Activated T-cell treated with anti-CD3 and anti-CD28 coated beads, Interleukin-2, amount 50 U/mL, for 1 hour (primary cell): Measurements from ENCODE around the gene SELENOS.

Experiments
- DNase-seq: peaks from one replicate; pipeline ENCODE4 v3.0.0-alpha.2; 2020

Gene SELENOS, protein sequence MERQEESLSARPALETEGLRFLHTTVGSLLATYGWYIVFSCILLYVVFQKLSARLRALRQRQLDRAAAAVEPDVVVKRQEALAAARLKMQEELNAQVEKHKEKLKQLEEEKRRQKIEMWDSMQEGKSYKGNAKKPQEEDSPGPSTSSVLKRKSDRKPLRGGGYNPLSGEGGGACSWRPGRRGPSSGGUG

DNA sequence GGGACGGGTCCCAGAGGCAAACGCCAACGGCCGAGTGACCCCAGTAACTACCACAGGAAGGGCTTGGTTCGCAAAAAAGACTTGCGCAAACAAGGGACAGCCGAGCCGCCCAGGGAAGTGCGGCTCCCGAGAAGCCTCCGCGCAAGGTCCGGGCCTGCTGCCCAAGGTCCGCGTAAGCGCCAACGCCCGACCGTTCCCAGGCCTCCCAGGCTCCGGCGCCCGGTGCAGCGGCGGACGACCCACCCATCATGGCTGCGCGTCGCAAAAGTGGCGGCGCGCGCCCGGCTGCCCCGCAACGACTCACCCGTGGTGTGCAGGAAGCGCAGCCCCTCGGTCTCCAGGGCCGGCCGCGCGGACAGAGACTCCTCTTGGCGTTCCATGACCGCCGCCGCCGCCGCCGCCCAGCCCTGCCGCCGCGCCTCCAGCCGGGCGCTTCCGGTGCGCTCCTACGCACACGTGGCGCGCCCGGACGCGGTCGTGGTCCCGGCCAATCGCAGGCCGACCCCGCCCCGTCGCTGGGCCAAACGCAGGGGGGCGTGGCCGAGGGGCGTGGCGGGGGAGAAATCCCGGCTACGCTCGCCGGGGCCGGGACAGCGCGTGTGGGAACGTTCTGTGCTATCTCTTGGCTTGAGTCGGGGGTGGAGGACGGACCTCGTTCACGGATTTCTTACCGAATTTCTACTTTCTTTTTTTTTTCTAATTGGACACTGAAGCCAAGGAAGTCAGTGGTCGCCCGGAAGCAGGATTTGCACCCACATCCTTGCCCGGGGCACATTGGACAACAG, at the start of gene SELENOS:
Gene SELENOS, minus strand, starts transcription at position 448 of the 785 bp plus-strand sequence. Its CDS starts 68 bp downstream, at position 380.
- peak; percentile 90 for DNase-seq

DNA sequence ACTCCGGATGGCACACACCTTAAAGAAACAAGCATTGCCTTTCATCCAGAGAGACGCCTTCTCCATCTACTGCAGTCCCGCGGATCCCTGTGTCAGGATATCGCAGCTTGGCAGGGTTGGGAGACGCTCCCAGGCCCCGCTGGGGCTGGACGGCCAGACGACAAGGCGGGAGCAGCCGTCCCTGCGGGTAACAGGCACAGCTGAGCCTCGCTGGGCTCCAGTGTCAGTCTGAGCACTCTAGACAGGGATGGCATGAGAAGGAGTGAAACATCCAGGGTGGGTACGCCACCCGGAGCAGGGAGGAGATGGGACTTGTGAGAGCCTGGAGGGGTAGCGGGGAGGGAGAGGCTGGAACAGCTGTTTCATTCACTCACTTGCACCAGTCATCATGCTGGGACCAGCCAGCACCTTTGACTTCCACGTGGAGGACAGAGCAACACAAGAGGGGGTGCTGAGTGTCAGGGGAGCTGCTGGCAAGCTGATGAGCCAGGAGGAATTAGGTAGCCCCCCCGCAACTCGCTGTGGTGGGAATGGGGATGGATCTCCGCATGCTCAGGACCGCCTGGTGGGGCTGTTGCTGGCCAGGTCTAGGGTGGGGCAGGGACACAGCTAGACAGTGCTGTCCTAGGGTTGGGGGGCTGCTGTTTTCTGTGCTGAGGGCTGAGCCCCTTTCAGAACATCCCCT, 49.3 kb upstream of the SELENOS start:
- no peak for DNase-seq

DNA sequence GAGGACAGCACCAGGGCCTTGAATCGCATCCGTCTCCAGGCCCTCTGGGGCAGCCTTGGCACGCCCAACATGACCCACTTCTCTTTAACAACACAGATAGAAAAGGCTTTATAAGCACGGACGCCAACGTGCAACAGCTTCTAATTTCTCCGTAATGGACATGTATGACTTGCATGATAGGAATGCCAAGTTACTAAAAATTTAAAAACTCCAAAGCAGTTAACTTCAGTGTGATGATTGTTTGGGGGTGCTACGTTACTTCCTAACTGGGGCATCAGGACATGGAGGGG, 48.7 kb upstream of the SELENOS start:
- no peak for DNase-seq

DNA sequence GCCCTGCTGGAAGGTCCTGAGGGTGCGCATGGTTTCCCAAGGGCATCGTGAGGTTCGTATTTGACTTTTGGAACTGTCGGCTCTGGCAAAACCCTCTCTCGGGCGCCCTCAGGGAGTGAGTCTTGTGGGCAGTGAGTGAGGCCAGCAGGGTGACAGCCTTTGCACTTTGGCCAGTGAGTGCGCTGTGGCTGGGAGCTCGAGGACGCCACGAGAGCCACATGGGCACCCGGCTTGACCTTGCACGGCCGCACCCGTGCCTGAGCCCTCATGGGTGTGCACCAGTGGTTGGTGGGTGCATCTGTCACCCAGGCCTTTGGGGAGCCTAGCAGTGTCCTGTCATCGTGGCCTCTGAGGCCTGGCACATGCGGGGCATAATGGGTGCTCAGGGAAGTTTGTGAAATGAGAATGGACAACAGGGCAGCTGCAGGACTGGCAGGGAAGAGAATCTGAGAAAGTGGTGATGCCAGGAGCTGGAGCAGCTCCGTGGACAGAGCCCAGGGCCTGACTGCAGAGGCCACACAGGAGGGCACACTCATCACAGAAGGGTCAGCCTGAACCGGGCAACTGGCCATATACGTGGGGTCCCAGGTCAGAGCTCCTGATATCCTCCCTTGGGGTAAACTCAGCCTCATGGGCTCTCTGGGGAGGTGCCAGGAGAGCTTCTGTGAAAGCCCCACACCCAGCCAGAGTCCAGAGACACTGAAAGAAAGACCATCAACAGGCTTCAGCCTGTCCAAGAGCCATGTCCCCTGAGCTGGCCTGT, 48.2 kb upstream of the SELENOS start:
- no peak for DNase-seq

DNA sequence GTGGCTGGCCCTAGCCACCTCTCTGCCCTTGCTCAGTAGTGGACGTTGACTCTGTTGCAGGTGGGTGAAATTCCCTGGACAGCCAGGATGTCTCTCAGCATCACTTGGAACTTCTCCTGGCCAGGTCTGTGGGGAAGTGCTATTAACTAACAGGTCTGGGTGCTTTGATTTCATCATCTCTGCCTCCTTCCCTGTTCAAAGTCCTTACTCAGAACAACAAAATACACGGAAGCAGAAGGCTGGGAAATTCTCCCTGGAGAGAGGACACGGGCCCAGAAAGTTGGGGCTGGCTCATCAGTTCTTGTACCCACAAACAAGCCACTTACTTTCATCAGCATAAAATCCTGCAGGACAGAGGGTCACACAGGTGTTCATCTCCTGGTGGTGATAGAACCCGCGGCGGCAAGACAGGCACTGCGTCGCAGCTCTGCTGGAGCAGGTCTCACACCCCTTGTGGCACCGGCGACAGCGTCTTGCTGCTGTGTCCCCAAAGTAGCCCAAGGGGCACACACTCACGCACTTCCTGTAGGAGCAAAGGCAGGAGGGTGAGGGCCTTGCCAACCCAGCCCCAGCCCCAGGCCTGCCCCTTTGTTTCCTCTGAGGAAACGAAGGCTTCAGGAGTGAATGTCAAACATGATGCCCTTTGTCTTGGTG, 47.4 kb upstream of the SELENOS start:
- DNase-seq: no peak

DNA sequence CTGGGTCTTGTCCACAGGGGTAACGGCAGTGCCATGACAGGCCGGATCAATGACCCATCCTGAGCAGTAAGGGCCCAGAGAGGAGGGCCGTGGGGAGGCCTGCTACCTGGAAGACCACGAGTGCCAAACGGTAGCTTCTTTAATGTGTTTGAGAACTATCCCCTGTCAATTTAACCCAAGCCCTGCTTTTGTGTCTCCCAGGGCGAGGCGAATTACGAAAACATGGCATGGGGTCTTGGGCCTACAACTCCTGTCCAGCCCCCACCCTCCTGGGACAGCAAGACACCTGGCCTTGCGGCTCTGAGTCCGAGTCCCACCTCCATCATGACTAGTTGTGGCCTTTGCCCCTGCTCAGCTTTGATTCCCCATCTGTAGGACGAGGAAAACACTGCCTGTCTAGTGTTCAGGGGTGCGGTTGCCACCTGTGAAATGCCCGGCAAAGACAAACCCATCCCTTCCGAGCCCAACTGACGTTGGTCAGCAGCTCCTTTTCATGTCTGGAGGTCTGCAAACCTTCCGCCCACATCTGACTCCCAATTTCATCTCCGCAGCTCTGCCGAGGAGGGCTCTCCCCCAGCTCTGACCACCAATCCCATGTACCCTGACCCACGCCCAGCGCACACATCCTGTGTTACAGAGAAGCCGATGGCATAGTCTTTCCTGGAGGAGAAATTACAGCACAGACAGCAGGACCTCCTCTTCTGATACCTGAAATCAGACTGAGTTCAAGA, 46.7 kb upstream of the SELENOS start:
- peak; percentile 3 for DNase-seq

DNA sequence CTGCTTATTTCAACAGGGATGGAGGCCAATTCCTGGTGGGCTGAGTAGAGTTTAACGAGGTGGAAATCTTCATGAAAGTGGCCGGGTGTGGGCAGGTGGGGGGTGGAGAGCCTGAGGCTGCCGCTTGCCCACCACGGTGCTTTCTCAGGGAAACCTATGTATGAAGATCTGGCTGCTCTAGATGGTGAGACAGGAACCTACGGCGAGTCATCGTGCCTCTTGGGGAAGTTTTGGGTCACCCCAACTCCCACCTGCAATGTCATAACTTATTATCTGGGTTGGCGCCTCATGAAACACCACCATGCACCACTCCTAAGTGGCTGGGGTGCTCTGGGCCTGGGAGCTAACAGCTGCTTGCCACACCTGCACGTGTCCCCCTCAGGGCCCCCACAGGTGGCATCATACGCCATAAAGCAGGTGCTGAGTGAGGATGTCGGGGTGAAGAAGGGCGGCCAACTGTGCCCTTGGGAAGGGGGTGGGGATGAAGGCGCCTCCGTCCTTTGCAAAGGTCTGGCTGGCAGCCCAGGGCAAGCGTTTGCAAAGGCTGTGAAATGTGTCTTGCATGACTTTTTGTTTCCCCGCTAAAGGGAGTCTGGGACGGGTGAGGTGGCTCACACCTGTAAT, 45.7 kb upstream of the SELENOS start:
- peak; percentile 4 for DNase-seq

DNA sequence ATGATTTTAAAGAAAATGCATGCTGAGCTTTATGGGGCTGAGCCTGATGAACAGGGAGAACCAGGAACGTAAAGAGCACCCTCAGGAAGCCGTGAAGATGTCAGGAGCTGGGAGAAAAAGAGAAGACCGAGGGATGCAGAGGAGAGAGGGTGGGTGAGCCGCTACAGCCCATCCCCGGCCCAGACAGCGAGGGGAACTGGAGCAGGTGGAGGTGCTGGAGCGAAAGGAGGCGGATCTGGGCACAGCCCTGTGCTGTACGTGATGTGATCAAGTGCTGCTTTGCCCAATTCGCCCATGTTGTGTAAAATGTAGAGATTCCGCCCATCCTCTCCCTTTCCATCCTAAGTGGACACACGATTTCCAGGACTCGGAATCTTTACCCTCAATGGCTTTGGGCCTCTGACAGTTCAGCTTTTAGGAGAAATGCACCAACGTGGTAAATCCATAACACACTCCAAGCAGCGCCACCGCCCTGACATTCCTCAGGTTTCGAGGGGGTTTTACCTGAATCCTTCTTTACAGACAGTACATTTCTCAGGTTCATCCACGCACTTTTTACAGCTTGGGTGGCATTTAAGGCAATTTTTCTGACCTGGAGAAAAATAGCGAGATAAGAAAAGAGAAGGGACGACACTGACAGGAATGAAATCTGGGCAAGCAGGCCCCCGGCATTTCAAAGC, 44.9 kb upstream of the SELENOS start:
- peak; percentile 1 for DNase-seq

DNA sequence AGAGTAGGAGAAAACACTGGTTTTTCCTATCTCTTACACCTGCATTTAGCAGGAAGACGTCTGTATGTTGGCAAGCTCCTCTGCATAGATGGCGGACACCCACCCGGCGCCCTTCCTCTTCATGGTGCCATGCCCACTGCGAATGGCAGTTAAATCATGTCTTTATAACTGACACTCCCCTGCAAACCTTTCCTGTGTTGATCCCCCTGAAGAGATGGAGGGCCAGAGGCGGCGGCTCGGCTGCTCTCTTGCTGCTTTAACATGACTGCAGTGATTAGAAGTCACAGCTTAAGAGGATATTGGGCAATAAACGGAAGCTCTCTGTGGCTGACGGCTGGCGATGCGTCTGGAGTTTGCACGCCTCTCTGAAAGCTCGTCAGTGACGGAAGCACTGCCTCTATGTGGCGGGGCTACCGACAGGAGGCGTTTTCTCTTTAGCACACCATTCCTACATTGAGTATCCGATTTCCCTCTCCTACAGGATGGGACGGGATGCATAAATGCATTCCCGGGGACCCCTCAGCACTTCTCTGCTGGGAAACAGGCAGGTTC, 43.3 kb upstream of the SELENOS start:
- DNase-seq: peak; percentile 53

DNA sequence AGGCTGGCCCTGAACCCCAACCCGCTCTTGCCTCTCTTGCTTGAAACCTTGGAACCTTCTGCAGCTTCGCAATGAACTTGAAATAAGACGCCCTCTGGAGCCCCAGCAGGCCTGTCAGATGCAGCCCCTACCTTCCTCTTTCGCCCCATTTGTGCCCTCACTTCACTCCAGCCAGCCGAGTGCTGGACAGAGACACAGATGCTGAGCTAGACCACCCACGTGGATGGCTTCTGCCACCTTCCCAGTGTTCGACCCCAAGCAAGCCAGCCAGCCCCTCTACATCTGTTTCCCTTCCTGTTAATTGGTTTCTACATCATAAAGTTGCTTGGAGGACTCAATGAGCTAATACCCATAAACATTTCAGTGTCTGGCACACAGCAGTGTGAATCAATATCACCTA, 41.6 kb upstream of the SELENOS start:
- DNase-seq: peak; percentile 3

DNA sequence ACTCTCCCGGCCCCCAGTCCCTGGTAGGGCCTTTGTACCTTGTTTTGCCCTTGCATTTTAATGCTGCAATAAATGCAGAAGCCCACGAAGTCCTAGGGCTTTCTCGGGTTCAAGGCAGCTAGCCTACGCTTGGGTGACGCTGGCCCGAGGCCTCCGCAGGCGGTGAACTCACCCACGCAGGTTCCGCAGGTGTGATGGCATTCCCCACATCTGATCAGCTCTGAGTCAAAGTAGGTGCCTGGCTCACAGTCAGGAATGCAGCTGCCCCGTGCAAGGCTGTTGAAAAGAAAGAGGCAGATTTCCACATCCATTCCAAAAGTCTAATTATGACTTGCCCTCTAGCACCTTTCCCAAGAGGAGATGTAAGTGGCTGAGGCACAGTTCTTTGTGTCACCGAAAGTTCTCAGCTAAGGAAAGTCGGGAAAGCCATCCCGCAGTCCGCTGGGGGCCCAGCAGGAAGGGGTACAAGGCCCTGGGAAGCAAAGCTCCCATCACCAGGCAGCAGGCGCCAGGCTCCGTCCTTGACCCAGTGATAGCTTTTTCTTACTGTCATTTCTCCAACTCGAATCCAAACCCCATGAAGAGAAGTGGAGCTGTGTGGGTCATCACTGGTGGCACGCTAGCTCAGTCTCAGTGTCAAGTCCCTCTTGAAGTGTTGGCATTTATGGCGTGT, 41.0 kb upstream of the SELENOS start:
- DNase-seq: peak; percentile 3

DNA sequence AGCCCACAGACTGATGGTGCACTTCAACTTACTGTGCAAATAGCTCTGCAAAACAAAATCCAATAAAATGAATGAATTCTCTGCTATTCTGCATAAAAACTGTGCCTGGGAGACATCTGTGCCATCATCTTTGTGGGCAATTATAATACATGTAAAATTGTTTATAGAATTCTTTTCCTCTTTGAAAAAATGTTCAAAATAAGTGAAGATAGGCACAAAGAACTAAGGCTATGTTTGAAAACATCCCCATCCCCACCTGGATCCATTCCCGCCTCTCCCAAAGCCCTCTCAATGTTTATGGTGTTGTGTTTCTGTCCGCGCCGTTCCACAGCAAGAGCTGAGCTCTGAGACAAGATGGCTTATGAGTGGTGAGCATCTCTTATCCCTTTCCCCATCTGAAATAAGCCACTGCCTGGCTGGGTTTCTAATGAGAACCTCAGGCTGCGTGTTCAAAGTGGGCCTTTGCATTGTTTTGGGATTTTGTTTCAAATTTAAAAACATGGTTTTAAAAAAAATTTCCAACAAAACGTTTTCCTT, 40.1 kb upstream of the SELENOS start:
- DNase-seq: no peak

DNA sequence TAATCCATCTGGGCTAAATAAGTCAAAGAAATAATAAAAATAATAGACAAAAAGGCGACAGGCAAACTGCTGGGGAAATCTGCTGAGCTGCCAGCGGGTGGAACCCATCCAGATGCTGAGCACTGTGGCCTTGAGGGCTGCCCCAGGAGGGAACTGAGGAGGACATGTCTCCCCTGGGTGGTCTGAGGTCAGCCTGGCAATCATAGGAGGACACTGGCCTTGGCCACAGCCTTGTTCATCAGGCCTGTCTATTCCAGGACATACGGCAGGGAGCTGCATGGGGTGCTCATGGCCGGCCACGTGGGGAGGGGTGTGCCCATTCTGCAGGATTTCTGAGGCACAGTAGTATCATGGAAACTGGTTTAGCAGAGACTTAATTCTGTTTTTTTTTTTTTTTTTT, 39.2 kb upstream of the SELENOS start:
- DNase-seq: peak; percentile 2

DNA sequence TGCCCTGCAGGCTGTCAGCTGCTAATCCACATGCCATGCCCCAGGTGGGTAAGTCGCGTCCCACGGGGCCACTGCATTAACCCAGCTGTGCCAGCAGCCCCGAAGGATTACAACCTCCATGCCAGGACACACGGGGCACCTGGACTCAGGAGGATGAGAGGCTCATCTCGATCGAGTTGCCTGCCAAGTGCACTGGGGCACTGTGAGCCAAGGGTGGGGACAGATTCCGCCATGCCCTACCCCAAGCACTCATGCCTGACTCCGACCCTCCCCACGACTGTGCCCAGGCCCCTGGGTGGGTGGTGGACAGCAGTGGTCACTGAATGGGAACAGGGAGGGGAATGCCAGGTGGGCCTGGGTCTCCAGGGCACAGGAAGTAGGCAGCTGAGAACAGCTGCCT, 38.5 kb upstream of the SELENOS start:
- peak; percentile 9 for DNase-seq

DNA sequence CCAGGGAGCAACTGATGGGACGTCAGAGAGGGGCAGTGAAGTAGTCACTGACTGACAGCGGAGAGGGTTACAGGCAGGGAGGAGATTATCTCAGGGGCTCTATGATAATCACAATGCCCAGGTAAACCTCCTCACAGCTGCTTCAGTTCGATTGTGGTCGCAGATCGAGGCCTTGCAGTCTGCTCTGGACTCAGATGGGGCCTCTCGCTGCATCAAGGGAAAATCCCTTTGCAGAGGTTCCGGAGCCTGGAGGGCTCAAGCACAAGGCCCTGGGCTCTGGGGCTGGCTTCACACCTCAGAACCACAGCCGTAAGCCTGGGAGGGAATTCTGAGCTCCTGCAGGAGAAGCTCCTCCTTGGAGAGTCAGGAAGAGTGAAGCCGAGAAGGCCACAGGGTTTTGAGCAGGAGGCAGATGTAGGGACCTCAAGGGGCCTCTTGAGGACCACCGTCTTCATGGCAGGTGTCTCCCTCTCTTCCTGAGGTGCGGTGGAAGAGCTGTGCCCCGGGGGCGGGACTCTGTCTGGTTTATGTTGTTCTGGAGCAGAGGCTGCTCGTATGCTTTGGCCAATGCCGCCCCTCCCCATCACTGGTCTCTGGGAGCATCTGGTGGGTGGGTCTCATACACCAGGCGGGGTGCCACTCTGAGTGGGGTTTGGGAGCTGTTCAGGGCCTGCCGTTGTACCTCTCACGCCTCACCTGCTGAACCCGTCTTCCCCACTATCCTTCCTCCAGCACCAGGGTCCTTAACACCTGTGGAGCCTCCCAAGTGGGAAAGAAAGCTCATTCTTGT, 37.2 kb upstream of the SELENOS start:
- peak; percentile 9 for DNase-seq

DNA sequence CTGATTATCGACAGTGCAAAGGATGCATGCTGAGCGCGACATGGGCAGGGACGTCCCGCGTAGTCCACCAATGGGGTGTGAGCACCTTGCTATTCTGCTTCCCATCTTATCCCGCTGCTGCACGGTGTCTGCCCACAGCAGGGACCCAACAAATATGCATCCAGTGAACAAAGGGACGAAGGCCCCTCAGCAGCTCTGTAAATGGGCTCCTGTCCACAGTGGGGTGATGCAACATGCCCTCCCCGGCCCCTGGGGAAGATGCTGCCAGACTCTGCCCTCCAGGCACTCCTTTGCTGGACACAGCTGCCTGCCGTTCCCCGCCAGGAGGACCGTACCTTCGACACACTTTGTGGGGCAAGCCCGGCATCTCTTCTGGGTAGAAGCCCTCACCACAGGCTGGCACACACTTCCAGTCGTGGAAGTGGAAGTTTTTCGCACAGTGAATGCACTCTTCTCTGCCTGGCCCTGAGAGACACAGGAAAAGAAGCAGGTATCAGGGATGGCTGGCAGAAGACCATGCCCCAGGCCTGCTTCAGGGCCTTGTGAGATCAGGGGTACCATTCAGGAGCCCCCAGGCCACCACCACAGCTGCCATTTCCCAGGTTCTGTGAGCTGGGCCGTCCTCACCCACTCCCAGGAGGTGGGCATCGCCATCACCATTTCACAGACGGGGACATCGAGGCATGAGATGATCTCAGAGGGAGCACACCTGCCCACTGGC, 35.9 kb upstream of the SELENOS start:
- DNase-seq: peak; percentile 11

DNA sequence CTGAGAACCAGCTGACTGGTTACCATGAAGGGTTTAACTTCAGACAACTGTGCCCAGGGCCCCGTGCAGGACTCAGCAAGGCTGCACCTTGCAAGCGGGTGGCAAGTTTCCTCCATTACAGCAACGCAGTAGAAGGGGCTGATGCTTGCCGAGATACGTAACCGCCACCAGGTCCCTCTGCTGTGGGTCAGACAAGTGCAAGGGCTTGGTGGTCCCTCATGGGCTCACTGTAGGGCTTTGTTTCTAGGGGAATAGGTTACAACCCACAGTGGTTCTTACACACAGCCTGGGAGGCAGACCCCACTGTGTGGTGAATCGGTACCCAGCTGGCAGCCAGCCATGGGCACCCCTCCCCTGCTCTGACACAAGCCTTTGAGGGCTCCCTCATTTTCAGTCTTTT, 33.2 kb upstream of the SELENOS start:
- peak; percentile 8 for DNase-seq

DNA sequence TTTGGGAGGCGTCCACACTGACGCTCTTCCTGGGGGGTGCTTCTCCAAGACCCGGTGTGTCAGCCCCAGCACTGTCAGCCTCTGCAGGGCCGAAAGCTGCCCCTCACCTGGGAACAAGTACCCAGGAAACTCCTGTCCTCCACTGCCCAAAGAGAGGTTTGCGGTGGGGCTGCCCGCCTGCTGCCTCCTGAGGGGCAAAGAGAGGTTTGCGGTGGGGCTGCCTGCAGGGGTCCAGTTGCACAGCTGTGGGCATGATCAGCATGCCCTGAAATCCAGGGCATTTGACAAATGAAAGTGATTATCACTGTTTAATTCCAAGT, 32.8 kb upstream of the SELENOS start:
- DNase-seq: peak; percentile 3
